Measurements from ENCODE around the gene SKIL.

SKIL gene

GRCh38 chr3:170420307-170420821 is 62.8 kb downstream of the SKIL start:
- TF ChIP-seq, protein P1, sequence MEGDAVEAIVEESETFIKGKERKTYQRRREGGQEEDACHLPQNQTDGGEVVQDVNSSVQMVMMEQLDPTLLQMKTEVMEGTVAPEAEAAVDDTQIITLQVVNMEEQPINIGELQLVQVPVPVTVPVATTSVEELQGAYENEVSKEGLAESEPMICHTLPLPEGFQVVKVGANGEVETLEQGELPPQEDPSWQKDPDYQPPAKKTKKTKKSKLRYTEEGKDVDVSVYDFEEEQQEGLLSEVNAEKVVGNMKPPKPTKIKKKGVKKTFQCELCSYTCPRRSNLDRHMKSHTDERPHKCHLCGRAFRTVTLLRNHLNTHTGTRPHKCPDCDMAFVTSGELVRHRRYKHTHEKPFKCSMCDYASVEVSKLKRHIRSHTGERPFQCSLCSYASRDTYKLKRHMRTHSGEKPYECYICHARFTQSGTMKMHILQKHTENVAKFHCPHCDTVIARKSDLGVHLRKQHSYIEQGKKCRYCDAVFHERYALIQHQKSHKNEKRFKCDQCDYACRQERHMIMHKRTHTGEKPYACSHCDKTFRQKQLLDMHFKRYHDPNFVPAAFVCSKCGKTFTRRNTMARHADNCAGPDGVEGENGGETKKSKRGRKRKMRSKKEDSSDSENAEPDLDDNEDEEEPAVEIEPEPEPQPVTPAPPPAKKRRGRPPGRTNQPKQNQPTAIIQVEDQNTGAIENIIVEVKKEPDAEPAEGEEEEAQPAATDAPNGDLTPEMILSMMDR (IDR thresholded peaks at IDR 0.05; ENCODE audit: low read depth, low read length) = no peak
- DNase-seq (ENCODE audit: low read depth in 2 of 2) = peak; percentile 50 to 70
- H3K4me3 ChIP-seq (replicated peaks in 1 of 2; ENCODE audit: low read depth in 2 of 2, low read length in 2 of 2) = peak overlapping the region; percentile 58 to 73

DNA sequence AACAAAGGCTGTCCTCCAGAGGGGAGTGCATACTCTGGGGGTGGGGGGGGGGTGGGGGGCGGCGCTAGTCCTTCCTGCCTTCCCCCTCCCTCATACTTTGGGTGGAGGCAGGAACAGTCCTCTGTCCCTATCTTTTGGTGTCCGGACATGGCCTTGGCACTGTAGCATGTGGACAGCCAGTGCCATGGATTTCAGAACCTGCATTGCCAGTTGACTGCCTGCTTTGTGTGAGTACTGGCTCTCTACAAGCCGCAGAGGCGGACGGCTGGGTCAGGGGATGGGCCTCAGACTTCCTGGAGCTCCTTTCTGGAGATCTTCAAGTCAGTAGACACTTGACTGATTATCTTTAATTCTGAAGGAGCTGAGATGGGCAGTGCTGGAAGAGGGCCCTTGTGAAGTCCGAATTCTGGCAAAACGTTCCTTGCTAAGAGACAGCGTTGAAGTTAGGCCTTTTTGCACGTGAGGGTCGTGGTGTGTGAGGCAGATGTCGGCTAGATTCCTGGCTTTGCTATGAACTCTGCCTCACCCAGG is 63.7 kb downstream of the SKIL start:
- TF ChIP-seq, protein P1 (IDR thresholded peaks at IDR 0.05; ENCODE audit: low read depth, low read length) = no peak
- DNase-seq (ENCODE audit: low read depth in 2 of 2) = peak; percentile 31 to 34
- peak overlapping the region; percentile 6 to 73 for H3K4me3 ChIP-seq (replicated peaks in 1 of 2; ENCODE audit: low read depth in 2 of 2, low read length in 2 of 2)

DNA sequence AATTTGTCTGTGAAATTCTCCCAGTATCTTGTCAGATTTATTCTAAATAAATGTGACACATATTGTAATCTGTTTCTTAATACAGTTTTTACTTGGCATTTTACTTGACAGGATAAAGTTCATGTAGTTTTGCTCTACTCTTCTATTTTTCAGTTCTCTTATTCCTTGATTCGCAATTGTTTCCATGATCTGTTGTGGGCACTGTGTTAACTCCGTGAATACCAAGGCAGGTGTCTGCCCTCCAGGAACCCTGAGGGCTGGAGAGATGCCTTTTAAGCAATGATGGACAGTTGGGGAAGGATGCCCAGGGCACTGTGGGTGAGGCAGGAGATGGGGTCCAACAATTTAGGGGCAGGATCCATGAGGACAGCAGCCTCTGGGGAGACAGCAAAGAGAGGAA is 64.2 kb downstream of the SKIL start:
- DNase-seq (ENCODE audit: low read depth in 2 of 2) = no peak
- peak overlapping the region; percentile 11 to 73 for H3K4me3 ChIP-seq (replicated peaks in 1 of 2; ENCODE audit: low read depth in 2 of 2, low read length in 2 of 2)
- TF ChIP-seq, protein P1 (IDR thresholded peaks at IDR 0.05; ENCODE audit: low read depth, low read length) = no peak

- H3K4me3 ChIP-seq (replicated peaks in 1 of 2; ENCODE audit: low read depth in 2 of 2, low read length in 2 of 2) = no peak overlapping the region
- DNase-seq (ENCODE audit: low read depth in 2 of 2) = no peak
- TF ChIP-seq, protein P1 (IDR thresholded peaks at IDR 0.05; ENCODE audit: low read depth, low read length) = no peak
Observed at GRCh38 chr3:170423001-170423615, 65.6 kb downstream of the SKIL start.

DNA sequence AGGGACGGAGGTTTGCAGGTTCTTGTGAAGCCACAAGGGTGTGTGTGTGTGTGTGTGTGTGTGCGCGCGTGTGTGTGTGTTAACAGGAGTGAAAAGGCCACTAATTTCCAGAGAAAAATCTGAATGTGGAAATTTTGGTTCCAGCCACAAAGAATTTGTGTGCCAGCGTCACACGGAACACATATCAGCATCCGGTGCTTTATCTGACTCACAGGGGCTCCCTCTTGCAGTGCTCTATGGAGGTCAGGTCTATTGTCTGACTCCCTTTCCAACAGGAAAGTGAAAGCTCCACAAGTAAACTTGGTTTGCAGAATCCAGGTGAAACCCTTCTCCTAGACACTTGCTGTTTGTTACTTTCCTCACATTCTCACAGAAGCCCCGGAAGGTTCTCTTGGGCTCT is 67.4 kb downstream of the SKIL start:
- DNase-seq (ENCODE audit: low read depth in 2 of 2) = peak; percentile 43 to 46
- TF ChIP-seq, protein P1 (IDR thresholded peaks at IDR 0.05; ENCODE audit: low read depth, low read length) = no peak
- H3K4me3 ChIP-seq (replicated peaks in 1 of 2; ENCODE audit: low read depth in 2 of 2, low read length in 2 of 2) = no peak overlapping the region

- TF ChIP-seq, protein P1 (IDR thresholded peaks at IDR 0.05; ENCODE audit: low read depth, low read length) = no peak
- H3K4me3 ChIP-seq (replicated peaks in 1 of 2; ENCODE audit: low read depth in 2 of 2, low read length in 2 of 2) = no peak overlapping the region
Observed at GRCh38 chr3:170425491-170426239, 68.2 kb downstream of the SKIL start.

More at GRCh38 chr3:170425491-170426239, 68.2 kb downstream of the SKIL start:
- DNase-seq (ENCODE audit: low read depth in 2 of 2) = no peak
